Spinal cord (tissue), 10 donors: Measurements from ENCODE around the gene KLC3. TPM values are rescaled to one million over a fixed set of nuclear protein-coding genes. Genes with fewer than 3 reads are reported as not detected.

Experiments used
- DNase-seq, 6 donors: peaks; one replicate each; pipeline versions ENCODE4 v3.0.0 to v3.0.0-alpha.2; 2013 to 2015; ENCODE audit warnings: low spot score in 6 of 6, low read depth in 4 of 6
- H3K27ac ChIP-seq: one replicate; pipeline ENCODE4 v1.5.1; 2013; ENCODE audit warnings: low read depth, low read length, control low read depth
- H3K27me3 ChIP-seq: one replicate; pipeline ENCODE4 v1.6.1; 2013; ENCODE audit warnings: low read length; ENCODE audit not compliant: control insufficient read depth, insufficient read depth
- H3K36me3 ChIP-seq: one replicate; pipeline ENCODE4 v1.6.1; 2013; ENCODE audit warnings: low read length; ENCODE audit not compliant: control insufficient read depth, insufficient read depth
- H3K4me1 ChIP-seq: one replicate; pipeline ENCODE4 v1.6.1; 2013; ENCODE audit warnings: low read length; ENCODE audit not compliant: control insufficient read depth, insufficient read depth
- H3K4me3 ChIP-seq: one replicate; pipeline ENCODE4 v1.5.1; 2013; ENCODE audit warnings: low read depth, low read length, control low read depth
- H3K9me3 ChIP-seq: one replicate; pipeline ENCODE4 v1.6.1; 2013; ENCODE audit warnings: low read length; ENCODE audit not compliant: control insufficient read depth, insufficient read depth
- WGBS: methylation state at CpG from one replicate; pipeline ENCODE4 v1.1.5; 2013; ENCODE audit warnings: missing lambda C conversion rate; ENCODE audit not compliant: insufficient coverage; 5-methylcytosine and 5-hydroxymethylcytosine counted together
- polyA plus RNA-seq, 2 donors: library from polyadenylated mRNA; unstranded; fragments of 120-200 nt; gene quantifications; one replicate each; pipeline ENCODE4 v1.2.1, GENCODE V29; 2013; ENCODE audit not compliant: insufficient read length in 2 of 2
- total RNA-seq, 2 donors: library from RNA; depleted of rRNA in 1 of 2; stranded (reverse); fragments of 120-200 nt in 1 of 2; fragments of >200 nt in 1 of 2; gene quantifications; one replicate each; pipeline versions ENCODE4 v1.2.3 to v1.2.4, GENCODE V29; 2013 to 2014
- donor health status: healthy.

Gene KLC3
- total and polyA plus RNA-seq, 4 donors, result 0.17 to 1.4 (median 0.77) TPM

DNA sequence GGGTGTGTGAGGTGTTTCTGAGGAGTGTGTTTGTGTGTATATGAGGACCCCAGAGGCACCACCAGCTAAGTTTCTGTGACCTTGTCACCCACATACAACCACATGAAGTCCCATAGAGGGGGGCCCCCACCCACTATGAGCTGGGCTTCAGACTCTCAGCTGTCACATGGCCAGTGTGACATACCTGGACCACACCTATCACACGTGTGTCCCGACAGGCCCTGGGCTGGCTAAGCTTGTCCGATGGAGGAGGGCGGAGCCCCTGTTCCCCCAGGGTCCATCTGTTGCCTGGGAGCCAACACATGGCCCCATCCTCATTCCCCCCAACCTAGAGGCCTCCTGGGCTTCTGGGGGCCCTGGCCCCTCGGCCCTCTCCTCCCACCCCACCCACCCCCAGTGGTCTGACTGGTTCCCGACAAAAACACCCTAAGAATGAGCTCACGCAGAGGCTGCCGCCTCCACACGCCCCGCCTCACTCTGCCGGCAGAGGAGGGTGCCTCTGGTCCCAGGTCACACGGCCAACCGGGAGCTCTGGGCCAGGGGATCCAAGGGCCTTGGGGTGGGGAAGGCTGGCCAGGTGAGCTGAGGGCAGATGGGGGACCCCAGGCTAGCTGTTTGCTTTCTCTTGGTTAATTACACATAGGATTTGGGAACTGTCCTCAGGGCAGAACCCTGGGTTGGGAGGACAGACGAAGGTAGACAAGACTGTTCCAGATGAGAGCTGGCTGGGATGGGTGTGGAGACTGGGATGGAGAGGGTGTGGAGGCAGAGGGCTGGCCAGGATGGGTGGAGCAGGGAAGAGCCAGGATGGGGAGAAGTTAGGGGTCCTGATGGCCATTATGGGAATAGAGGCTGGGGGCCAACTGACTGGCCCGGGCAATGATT is 4.3 kb downstream of the KLC3 start:
- no peaks in the 10 kb centered on the region for H3K9me3 ChIP-seq
- H3K4me3 ChIP-seq, result no peak overlapping the region
- no peak overlapping the region for H3K27ac ChIP-seq
- H3K36me3 ChIP-seq, result peaks cover 11% of the 10 kb centered on the region
- H3K27me3 ChIP-seq, result peaks cover 50% of the 10 kb centered on the region
- WGBS, result 64% methylated on average over 13 of the region's 15 CpGs
- peaks cover 3% of the 10 kb centered on the region for H3K4me1 ChIP-seq
- no peak for DNase-seq

DNA sequence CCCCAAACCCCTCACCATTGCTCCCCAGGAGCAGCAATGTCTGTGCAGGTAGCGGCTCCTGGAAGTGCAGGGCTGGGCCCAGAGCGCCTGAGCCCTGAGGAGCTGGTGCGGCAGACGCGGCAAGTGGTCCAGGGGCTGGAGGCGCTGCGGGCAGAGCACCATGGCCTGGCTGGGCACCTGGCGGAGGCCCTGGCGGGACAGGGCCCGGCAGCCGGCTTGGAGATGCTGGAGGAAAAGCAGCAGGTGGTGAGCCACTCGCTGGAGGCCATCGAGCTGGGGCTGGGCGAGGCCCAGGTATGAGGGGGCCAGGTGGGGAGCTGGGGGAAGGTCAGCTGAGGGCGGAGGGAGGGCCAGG is 4.9 kb downstream of the KLC3 start:
- H3K36me3 ChIP-seq, result peaks cover 16% of the 10 kb centered on the region
- peaks cover 3% of the 10 kb centered on the region for H3K4me1 ChIP-seq
- H3K9me3 ChIP-seq, result no peaks in the 10 kb centered on the region
- DNase-seq, result no peak
- WGBS, result 84% methylated on average over 15 of the region's 15 CpGs
- H3K4me3 ChIP-seq, result no peak overlapping the region
- H3K27ac ChIP-seq, result no peak overlapping the region
- peaks cover 44% of the 10 kb centered on the region for H3K27me3 ChIP-seq

DNA sequence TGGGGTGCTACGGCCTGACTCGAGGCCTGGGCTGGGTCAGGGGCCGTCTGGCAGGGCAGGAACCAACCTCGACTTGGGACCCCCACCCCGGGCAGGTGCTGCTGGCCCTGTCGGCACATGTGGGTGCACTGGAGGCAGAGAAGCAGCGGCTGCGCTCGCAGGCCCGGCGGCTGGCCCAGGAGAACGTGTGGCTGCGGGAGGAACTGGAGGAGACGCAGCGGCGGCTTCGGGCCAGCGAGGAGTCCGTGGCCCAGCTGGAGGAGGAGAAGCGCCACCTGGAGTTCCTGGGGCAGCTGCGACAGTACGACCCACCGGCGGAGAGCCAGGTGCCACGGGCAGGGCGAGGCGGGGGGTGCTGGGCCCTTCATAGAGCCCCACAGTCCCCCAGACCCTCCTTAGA is 5.9 kb downstream of the KLC3 start:
- H3K36me3 ChIP-seq, result peaks cover 26% of the 10 kb centered on the region
- no peaks in the 10 kb centered on the region for H3K4me1 ChIP-seq
- WGBS, result 41% methylated on average over 27 of the region's 27 CpGs
- no peak overlapping the region for H3K4me3 ChIP-seq
- no peak overlapping the region for H3K27ac ChIP-seq
- H3K27me3 ChIP-seq, result peaks cover 36% of the 10 kb centered on the region
- H3K9me3 ChIP-seq, result no peaks in the 10 kb centered on the region
- DNase-seq, result no peak

GRCh38 chr19:45347570-45348366 is 7.2 kb downstream of the KLC3 start:
- H3K27me3 ChIP-seq, result peaks cover 30% of the 10 kb centered on the region
- no peak for DNase-seq
- H3K36me3 ChIP-seq, result peaks cover 39% of the 10 kb centered on the region

GRCh38 chr19:45348367-45349125 is 8.0 kb downstream of the KLC3 start:
- Histone ChIP-seq H3K9me3 (no peaks in the 10 kb centered on the region), H3K27me3 (peaks cover 30% of the 10 kb centered on the region), H3K4me3 (no peak overlapping the region), H3K36me3 (peaks cover 47% of the 10 kb centered on the region), H3K27ac (no peak overlapping the region), H3K4me1 (no peaks in the 10 kb centered on the region)
- WGBS, result 81% methylated on average over 23 of the region's 23 CpGs
- no peak for DNase-seq

More at GRCh38 chr19:45347570-45348366, 7.2 kb downstream of the KLC3 start:
- H3K4me3 ChIP-seq, result no peak overlapping the region
- H3K27ac ChIP-seq, result no peak overlapping the region
- WGBS, result 78% methylated on average over 25 of the region's 25 CpGs
- H3K9me3 ChIP-seq, result no peaks in the 10 kb centered on the region
- no peaks in the 10 kb centered on the region for H3K4me1 ChIP-seq

- WGBS, result 73% methylated on average over 3 of the region's 3 CpGs
- Histone ChIP-seq H3K4me3 (no peak overlapping the region), H3K27me3 (peaks cover 30% of the 10 kb centered on the region), H3K36me3 (peaks cover 52% of the 10 kb centered on the region), H3K9me3 (no peaks in the 10 kb centered on the region), H3K27ac (no peak overlapping the region), H3K4me1 (no peaks in the 10 kb centered on the region)
- no peak for DNase-seq
These were observed 8.5 kb downstream of the KLC3 start for GRCh38 chr19:45349126-45349415.

DNA sequence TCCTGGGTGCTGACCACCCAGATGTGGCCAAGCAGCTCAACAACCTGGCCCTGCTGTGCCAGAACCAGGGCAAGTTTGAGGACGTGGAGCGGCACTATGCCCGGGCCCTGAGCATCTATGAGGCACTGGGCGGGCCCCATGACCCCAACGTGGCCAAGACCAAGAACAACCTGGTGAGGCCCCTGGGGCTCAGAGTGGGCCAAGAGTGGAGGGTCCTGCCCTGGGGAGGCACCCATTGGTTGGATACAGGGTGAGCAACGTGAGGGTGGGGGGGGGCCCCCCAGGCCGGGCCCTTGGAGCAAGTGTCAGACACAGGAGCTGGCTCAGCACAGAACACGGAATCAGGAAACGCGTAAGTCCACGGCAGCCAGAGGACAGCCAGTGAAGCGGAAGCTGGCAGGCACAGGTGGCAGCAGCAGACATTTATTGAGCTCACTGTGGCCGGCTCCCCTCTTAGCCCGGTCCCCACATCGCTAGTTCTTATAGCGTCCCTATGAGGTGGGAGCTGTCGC is 8.9 kb downstream of the KLC3 start:
- H3K36me3 ChIP-seq, result peaks cover 56% of the 10 kb centered on the region
- WGBS, result 89% methylated on average over 15 of the region's 17 CpGs

GRCh38 chr19:45350477-45351058 is 10.0 kb downstream of the KLC3 start:
- Histone ChIP-seq H3K27me3 (peaks cover 23% of the 10 kb centered on the region), H3K27ac (no peak overlapping the region), H3K36me3 (peaks cover 67% of the 10 kb centered on the region), H3K9me3 (no peaks in the 10 kb centered on the region), H3K4me1 (no peaks in the 10 kb centered on the region), H3K4me3 (no peak overlapping the region)
- no peak for DNase-seq
- WGBS, result 86% methylated on average over 12 of the region's 17 CpGs

More for the DNA sequence above, 8.9 kb downstream of the KLC3 start:
- no peaks in the 10 kb centered on the region for H3K4me1 ChIP-seq
- no peak overlapping the region for H3K4me3 ChIP-seq
- no peaks in the 10 kb centered on the region for H3K9me3 ChIP-seq
- DNase-seq, result no peak
- peaks cover 30% of the 10 kb centered on the region for H3K27me3 ChIP-seq
- no peak overlapping the region for H3K27ac ChIP-seq

DNA sequence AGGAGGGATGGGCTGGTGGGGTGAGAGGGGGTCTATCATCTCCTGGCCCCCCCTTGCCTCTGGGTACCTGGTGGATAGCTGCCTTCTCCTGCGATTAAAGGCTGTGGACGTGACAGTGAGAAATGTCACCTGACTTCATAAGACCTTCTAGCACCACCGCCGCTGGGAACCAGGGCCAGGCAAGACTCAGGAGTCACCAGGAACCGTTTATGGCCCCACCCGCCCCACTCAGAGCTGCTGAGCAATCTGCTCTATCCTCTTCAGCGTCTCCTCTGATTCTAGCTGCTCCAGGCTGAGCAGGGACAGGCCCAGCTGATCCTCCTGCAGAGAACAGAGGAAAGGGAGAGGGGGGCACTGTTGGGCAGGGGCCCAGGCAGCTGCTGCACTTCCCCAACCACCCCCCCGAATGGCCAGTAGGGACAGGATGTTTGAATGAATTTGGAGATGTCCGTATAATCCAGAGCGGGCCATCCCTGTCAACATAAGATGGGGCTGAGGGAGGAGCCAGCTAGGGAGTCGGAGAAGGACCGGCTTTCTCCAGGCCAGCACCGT is 10.9 kb downstream of the KLC3 start:
- H3K36me3 ChIP-seq, result peaks cover 76% of the 10 kb centered on the region
- DNase-seq, result no peak

More for the DNA sequence above, 10.9 kb downstream of the KLC3 start:
- peaks cover 16% of the 10 kb centered on the region for H3K27me3 ChIP-seq
- H3K9me3 ChIP-seq, result no peaks in the 10 kb centered on the region
- H3K4me3 ChIP-seq, result no peak overlapping the region
- H3K4me1 ChIP-seq, result no peaks in the 10 kb centered on the region
- no peak overlapping the region for H3K27ac ChIP-seq
- 86% methylated on average over 11 of the region's 13 CpGs for WGBS
